GM12801 (cell line): Measurements from ENCODE around the gene JADE2.

Experiments used
- TF ChIP-seq, protein P1 (sequence below): IDR thresholded peaks from one replicate; pipeline ENCODE4 v1.5.1; 2011; ENCODE audit warnings: control low read depth; ENCODE audit not compliant: insufficient read length; ENCODE audit errors: extremely low read depth

JADE2 gene

DNA sequence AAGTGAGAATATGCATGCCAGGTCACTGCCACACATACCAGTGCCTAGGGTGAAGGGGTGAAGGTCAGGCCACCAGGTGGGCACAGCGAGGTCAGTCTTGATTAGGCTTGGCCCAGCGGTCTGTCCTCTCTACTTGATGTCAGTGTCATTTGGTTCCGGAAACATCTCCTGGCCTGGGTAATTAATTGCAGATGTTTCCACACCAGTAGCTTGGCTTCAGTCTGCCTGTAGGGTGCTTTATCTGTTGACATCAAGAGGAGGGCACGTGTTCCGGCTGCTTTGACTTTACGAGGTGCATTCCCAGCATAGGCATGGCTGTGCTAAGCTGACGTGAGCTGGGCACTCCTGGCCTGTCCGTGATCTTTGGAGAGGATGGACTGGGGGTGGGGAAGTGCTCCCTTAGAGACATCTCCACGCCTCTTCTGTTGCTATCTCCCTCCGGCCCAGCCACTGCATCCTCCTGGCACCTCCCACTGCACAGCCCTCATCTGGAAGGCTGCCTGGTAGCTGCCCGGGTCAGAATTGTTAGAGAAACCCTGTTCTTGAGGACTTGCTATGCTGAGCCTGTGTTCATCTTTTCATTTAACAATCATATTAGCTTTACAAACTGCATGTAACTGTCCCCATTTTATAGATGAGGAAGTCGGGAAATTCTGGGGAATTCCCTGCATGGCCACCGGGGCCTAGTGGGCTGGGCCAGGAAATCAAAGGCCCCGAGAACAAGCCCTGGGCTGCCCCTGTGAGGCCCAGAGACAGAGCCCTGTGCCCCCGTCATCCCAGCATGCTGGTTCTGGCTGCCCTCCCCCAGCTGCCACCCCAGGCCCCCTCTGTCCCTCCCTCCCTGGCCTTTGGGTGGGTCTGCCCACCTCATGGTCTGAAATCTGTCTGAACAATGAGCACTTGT is 29.1 kb downstream of the JADE2 start:
- TF ChIP-seq, protein P1, sequence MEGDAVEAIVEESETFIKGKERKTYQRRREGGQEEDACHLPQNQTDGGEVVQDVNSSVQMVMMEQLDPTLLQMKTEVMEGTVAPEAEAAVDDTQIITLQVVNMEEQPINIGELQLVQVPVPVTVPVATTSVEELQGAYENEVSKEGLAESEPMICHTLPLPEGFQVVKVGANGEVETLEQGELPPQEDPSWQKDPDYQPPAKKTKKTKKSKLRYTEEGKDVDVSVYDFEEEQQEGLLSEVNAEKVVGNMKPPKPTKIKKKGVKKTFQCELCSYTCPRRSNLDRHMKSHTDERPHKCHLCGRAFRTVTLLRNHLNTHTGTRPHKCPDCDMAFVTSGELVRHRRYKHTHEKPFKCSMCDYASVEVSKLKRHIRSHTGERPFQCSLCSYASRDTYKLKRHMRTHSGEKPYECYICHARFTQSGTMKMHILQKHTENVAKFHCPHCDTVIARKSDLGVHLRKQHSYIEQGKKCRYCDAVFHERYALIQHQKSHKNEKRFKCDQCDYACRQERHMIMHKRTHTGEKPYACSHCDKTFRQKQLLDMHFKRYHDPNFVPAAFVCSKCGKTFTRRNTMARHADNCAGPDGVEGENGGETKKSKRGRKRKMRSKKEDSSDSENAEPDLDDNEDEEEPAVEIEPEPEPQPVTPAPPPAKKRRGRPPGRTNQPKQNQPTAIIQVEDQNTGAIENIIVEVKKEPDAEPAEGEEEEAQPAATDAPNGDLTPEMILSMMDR = no peak

DNA sequence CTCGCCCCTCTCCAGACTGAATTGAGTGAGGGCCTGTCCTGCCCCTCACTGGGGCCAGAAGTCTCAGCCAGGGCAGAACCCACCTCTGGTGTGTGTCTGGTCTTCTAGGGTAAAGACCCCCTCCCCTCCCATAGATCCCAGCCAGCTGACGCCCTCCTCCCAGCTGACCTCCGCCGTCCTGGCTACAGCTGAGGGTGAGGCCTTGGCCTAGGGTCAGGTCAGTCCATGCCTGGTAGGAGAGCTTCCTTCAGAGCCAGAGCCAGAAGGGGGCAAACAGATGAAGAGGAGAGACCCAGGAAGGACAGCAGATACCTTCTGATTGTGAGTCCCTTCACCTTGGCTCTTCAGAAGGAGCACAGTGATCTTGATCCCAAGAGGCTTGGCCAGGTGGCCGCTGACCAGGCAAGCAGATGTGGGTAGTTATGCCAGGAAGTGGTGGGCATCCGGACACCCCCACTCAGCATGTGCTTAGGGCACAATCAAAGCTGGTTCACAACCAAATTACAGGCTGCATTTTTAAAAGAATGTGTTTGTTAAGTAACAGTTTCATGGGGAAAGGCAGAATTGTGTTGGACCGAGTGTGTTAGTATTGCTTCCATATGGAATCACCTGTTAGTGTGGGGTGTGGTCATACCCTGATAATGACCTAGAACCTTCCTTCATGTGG is 29.9 kb downstream of the JADE2 start:
- TF ChIP-seq, protein P1 = no peak

GRCh38 chr5:134555890-134556311 is 30.4 kb downstream of the JADE2 start:
- TF ChIP-seq, protein P1 = no peak

DNA sequence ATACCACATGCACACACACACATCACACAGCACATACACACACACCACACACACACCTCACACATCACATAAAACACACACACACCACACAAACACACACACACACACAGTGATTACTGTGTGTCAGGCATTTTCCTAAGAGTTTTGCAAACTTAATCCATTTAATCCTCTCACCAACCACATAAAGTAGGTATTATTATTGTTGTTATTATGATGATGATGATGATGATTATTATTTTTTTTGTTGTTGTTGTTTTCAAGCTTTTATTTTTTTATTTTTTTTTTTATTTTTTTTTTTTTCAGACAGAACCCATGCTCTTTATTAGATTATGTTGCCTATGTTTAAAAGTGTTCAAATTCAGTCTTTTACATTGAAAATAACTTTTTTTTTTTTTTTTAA is 31.5 kb downstream of the JADE2 start:
- TF ChIP-seq, protein P1 = no peak

DNA sequence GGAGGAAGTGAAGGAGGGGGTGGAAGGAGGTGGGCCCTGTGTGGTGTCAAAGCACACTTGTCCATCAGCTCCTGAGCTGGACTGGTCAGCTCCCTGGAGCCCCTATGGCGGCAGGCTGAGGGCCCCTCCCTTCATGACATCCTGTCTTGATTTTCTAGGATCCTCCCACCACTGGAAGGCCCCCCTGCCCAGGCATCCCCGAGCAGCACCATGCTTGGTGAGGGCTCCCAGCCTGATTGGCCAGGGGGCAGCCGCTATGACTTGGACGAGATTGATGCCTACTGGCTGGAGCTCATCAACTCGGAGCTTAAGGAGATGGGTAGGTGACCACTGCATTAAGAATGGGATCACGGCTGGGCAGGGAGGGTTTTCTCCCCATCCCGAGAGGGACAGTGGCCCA is 34.2 kb downstream of the JADE2 start:
- TF ChIP-seq, protein P1 = no peak

- TF ChIP-seq, protein P1 = no peak
Observed at GRCh38 chr5:134560698-134561097, 35.2 kb downstream of the JADE2 start.

DNA sequence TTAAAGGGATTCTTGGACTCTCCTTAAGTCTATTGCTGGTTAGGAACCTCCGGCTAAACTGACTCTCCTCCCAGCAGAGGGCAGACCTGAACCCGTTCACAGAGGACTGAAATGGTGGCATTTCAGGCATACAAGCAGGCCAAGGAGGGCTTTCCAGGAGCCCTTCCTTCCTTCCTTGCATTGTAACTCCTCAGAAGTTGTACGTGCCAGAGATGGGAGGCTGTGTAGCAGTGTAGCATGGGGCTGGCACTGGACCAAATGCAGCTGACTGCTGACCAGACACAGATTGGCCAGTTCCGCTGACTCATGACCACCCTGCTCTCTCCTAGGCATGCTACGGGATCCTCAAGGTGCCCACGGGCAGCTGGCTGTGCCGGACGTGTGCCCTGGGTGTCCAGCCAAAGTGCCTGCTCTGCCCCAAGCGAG is 36.4 kb downstream of the JADE2 start:
- TF ChIP-seq, protein P1 = no peak
